Heart right ventricle (tissue), 16 donors: ENCODE measurements around the gene TMEM154. TPM values are rescaled to one million over a fixed set of nuclear protein-coding genes. Genes with fewer than 3 reads are reported as not detected.

Experiments
- ATAC-seq, 8 donors: fragments of 200-7000 bp; cut with Tn5 transposase; one replicate each; pipeline ENCODE4 v1.9.1; 2020; ENCODE audit warnings: mild to moderate bottlenecking in 8 of 8, moderate library complexity in 8 of 8, moderate number of reproducible peaks in 1 of 8
- DNase-seq, 2 donors: peaks; one replicate each; pipeline ENCODE4 v3.0.0-alpha.2; 2020
- H3K27ac ChIP-seq, 10 donors: fragments of 200-600 bp; sonication (generic) in 2 of 10; one replicate each; pipeline versions ENCODE4 v1.5.0 to v1.8.0; 2020 to 2022; ENCODE audit warnings: mild to moderate bottlenecking in 3 of 10
- H3K27me3 ChIP-seq, 7 donors: fragments of 200-600 bp; one replicate each; pipeline ENCODE4 v1.8.0; 2021 to 2022; ENCODE audit warnings: mild to moderate bottlenecking in 2 of 7
- H3K36me3 ChIP-seq, 9 donors: fragments of 200-600 bp; sonication (generic) in 1 of 9; one replicate each; pipeline versions ENCODE4 v1.5.0 to v1.8.0; 2020 to 2022; ENCODE audit warnings: mild to moderate bottlenecking in 2 of 9
- H3K4me1 ChIP-seq, 9 donors: fragments of 200-600 bp; sonication (generic) in 1 of 9; one replicate each; pipeline versions ENCODE4 v1.5.0 to v1.8.0; 2020 to 2022; ENCODE audit warnings: mild to moderate bottlenecking in 4 of 9
- H3K4me3 ChIP-seq, 10 donors: fragments of 200-600 bp; sonication (generic) in 2 of 10; one replicate each; pipeline versions ENCODE4 v1.5.0 to v1.8.0; 2020 to 2022; ENCODE audit warnings: mild to moderate bottlenecking in 7 of 10, moderate library complexity in 2 of 10
- H3K9me3 ChIP-seq, 11 donors: fragments of 200-600 bp in 10 of 11; sonication (generic) in 2 of 11; one replicate each; pipeline versions ENCODE4 v1.5.0 to v1.8.0; 2013 to 2022; ENCODE audit warnings: mild to moderate bottlenecking in 2 of 11, control low read depth in 1 of 11, moderate library complexity in 1 of 11
- CTCF ChIP-seq, 9 donors: fragments of 200-600 bp; sonication (generic) in 2 of 9; IDR thresholded peaks; one replicate each; pipeline versions ENCODE4 v1.5.0 to v1.8.0; 2021 to 2022; ENCODE audit warnings: antibody characterized with exemption in 9 of 9, mild to moderate bottlenecking in 5 of 9, moderate library complexity in 1 of 9
- WGBS, 2 donors: extraction: QIAGEN DNeasy Blood & Tissue Kit; methylation state at CpG; one replicate each; pipeline ENCODE4 v1.1.7; 2013; ENCODE audit warnings: inconsistent platforms in 1 of 2; 5-methylcytosine and 5-hydroxymethylcytosine counted together
- intact Hi-C, 10 donors: fragments of 100-400 bp; cut with DNase I; formaldehyde crosslinking; loops; one replicate each; pipeline versions ENCODE4 v1.11.1 to v1.14.2; 2022
- polyA plus RNA-seq, 2 donors: library from polyadenylated mRNA; stranded (reverse); fragments of 200-250 nt; gene quantifications; one replicate each; pipeline ENCODE4 v1.2.3, GENCODE V29; 2013
- total RNA-seq, 10 donors: library from RNA; stranded (reverse); fragmentation: NEBNext Ultra II Directional in 3 of 10; extraction: Animal tissue kit (Norgen Biotek cat#: 25700) in 3 of 10; gene quantifications; one replicate each; pipeline versions ENCODE4 v1.2.1 to v1.2.4, GENCODE V29; 2021 to 2023
- donor health status: Arrhythmogenic right ventricular cardiomyopathy.
- donor health status: ischemic (EF 13 %, LVEDD 7.1; RV severe dilation, severe dysfunction).
- donor health status: healthy with polysubstance abuse.
- donor health status: DM: no; HTN: yes; CAD: no.
- donor health status: DM: no; HTN: no; CAD: no.
- donor health status: ischemic (EF 25% LVEDD 6.9; RV normal size, moderate dysfunction).
- donor health status: ischemic (EF 25% LVEDD 5.7; RV mildly dilated, moderate dysfunction).
- donor health status: healthy.
- donor health status: DM: yes; HTN: yes; CAD: no.
- donor health status: Ischemic cardiomyopathy.
- donor health status: ischemic (EF 35%, LVEDD 5.7; RV mildly dilated, moderate dysfunction).
- donor health status: nonischemic (EF 11% LVEDD 7.7; RV severe dilation, severe dysfunction).
- donor health status: DM: yes; HTN: yes; CAD: no.
- donor health status: PGD.
- donor health status: ischemic (EF 29% LVEDD 5.4; RV normal size, mild dysfunction).
- donor health status: nonischemic (EF 23%, LVEDD 6.1; RV moderate dilation, normal function).

The TMEM154 gene
- total and polyA plus RNA-seq, 12 donors: 0.25 to 5.4 (median 1.8) TPM

GRCh38 chr4:152571770-152572169, 108.0 kb downstream of the TMEM154 start:
- 94 to 97% methylated on average over 1 of the region's 1 CpG for WGBS, 2 donors

GRCh38 chr4:152571296-152571695, 108.5 kb downstream of the TMEM154 start:
- peaks cover 0 to 4% (median 0%) of the 10 kb centered on the region in 7 donors for H3K27me3 ChIP-seq
- no peak overlapping the region for H3K27ac ChIP-seq
- H3K4me3 ChIP-seq: no peak overlapping the region
- ATAC-seq (no peak), DNase-seq (no peak)
- no peaks in the 10 kb centered on the region for H3K4me1 ChIP-seq
- no peaks in the 10 kb centered on the region for H3K36me3 ChIP-seq
- no peak for TF ChIP-seq CTCF (IDR thresholded peaks at IDR 0.05)
- intact Hi-C loops: no loop called here
- no peaks in the 10 kb centered on the region for H3K9me3 ChIP-seq
- 82 to 83% methylated on average over 1 of the region's 1 CpG for WGBS, 2 donors

More at GRCh38 chr4:152571770-152572169, 108.0 kb downstream of the TMEM154 start:
- no peaks in the 10 kb centered on the region for H3K9me3 ChIP-seq
- H3K4me1 ChIP-seq: no peaks in the 10 kb centered on the region
- peaks cover 0 to 4% (median 0%) of the 10 kb centered on the region in 7 donors for H3K27me3 ChIP-seq
- DNase-seq (no peak), ATAC-seq (no peak)
- H3K4me3 ChIP-seq: no peak overlapping the region
- H3K36me3 ChIP-seq: no peaks in the 10 kb centered on the region
- no peak overlapping the region for H3K27ac ChIP-seq
- TF ChIP-seq CTCF (IDR thresholded peaks at IDR 0.05): no peak
- intact Hi-C loops: no loop called here

Other genes with a start within 250 kb of the TMEM154 start
- 10 to 100 TPM; 59.5 to 87.6 (median 71.7) TPM for gene FBXW7, start 143.9 kb downstream of the TMEM154 start, total RNA-seq
- gene FBXW7, start 143.9 kb downstream of the TMEM154 start, polyA plus RNA-seq: 10 to 100 TPM; 12.1 to 52.5 TPM
- gene TIGD4, start 99.7 kb upstream of the TMEM154 start, total RNA-seq: under 1 TPM; 0.12 to 0.44 (median 0.20) TPM
- gene TIGD4, start 99.7 kb upstream of the TMEM154 start, polyA plus RNA-seq: under 1 TPM; 0.14 to 0.15 TPM
- 10 to 100 TPM; 11.3 to 18.7 (median 14.9) TPM for gene ARFIP1, start 100.0 kb upstream of the TMEM154 start, total RNA-seq
- gene ARFIP1, start 100.0 kb upstream of the TMEM154 start, polyA plus RNA-seq: 10 to 100 TPM in 1 of 2 donors, 1 to 10 TPM in 1; 7.4 to 17.6 TPM